ENCODE results near the gene CXorf66.
A peak's percentile ranks its signal among the peaks of the same experiment; 100 is the strongest.
"Not testable (repeated sequence)": the region's sequence is repeated elsewhere in the genome, so short reads cannot be mapped to it uniquely, and the experiment has no call there.

Gene CXorf66

GRCh38 chrX:139965421-139965820 lies at the start of gene CXorf66:
CXorf66 (minus strand) TSS chrX:139965521; CDS start chrX:139965496, 25 bp downstream.
- no peak for DNase-seq

GRCh38 chrX:139982856-139983255 lies 17.5 kb upstream of the CXorf66 start:
- no peak for DNase-seq

GRCh38 chrX:139974471-139974870 lies 9.2 kb upstream of the CXorf66 start:
- no peak for DNase-seq

- DNase-seq, result no peak
Observed at GRCh38 chrX:139972629-139973624, 7.6 kb upstream of the CXorf66 start.

GRCh38 chrX:139972113-139972512 lies 6.8 kb upstream of the CXorf66 start:
- no peak for DNase-seq

GRCh38 chrX:139971394-139971749 lies 6.1 kb upstream of the CXorf66 start:
- no peak for DNase-seq

GRCh38 chrX:139969286-139969685 lies 4.0 kb upstream of the CXorf66 start:
- no peak for DNase-seq

- DNase-seq, result no peak
Observed at GRCh38 chrX:139967750-139968149, 2.4 kb upstream of the CXorf66 start.

GRCh38 chrX:139967300-139967699 lies 2.0 kb upstream of the CXorf66 start:
- no peak for DNase-seq

GRCh38 chrX:139966159-139966558 lies 838 bp upstream of the CXorf66 start:
- DNase-seq, result not testable (repeated sequence)

GRCh38 chrX:139961091-139961490 lies 4.2 kb downstream of the CXorf66 start:
- DNase-seq, result not testable (repeated sequence)

GRCh38 chrX:139949703-139950102 lies 15.6 kb downstream of the CXorf66 start:
- DNase-seq, result no peak

GRCh38 chrX:139945075-139945474 lies 20.2 kb downstream of the CXorf66 start:
- DNase-seq, result no peak

- DNase-seq, result no peak
Observed at GRCh38 chrX:139936259-139936658, 29.1 kb downstream of the CXorf66 start.

GRCh38 chrX:139933904-139934303 lies 31.4 kb downstream of the CXorf66 start:
- no peak for DNase-seq

GRCh38 chrX:139932901-139933796 lies 32.2 kb downstream of the CXorf66 start, which contains the start of gene ATP11C:
ATP11C (minus strand) TSS chrX:139933053; CDS start chrX:139932042, 1,011 bp downstream.
- DNase-seq, result peak; percentile 32 to 53

- peak in 1 of 2 experiments; percentile 41 for DNase-seq
Observed at GRCh38 chrX:139932073-139932900, 33.0 kb downstream of the CXorf66 start.

- DNase-seq, result no peak
Observed at GRCh38 chrX:139931646-139932072, 33.7 kb downstream of the CXorf66 start.

- DNase-seq, result no peak
Observed at GRCh38 chrX:139930916-139931645, 34.2 kb downstream of the CXorf66 start.

GRCh38 chrX:139930401-139930800 lies 34.9 kb downstream of the CXorf66 start:
- no peak for DNase-seq

- no peak for DNase-seq
Observed at GRCh38 chrX:139929876-139930275, 35.4 kb downstream of the CXorf66 start.

- no peak for DNase-seq
Observed at GRCh38 chrX:139924696-139925095, 40.6 kb downstream of the CXorf66 start.
